ENCODE measurements around the gene CDKN2B. TPM values are rescaled to one million over a fixed set of nuclear protein-coding genes. Genes with fewer than 3 reads are reported as not detected.

The CDKN2B gene
- total RNA-seq, 4 donors from 2014 or later, result 37.6 to 83.2 (median 55.0) TPM

DNA sequence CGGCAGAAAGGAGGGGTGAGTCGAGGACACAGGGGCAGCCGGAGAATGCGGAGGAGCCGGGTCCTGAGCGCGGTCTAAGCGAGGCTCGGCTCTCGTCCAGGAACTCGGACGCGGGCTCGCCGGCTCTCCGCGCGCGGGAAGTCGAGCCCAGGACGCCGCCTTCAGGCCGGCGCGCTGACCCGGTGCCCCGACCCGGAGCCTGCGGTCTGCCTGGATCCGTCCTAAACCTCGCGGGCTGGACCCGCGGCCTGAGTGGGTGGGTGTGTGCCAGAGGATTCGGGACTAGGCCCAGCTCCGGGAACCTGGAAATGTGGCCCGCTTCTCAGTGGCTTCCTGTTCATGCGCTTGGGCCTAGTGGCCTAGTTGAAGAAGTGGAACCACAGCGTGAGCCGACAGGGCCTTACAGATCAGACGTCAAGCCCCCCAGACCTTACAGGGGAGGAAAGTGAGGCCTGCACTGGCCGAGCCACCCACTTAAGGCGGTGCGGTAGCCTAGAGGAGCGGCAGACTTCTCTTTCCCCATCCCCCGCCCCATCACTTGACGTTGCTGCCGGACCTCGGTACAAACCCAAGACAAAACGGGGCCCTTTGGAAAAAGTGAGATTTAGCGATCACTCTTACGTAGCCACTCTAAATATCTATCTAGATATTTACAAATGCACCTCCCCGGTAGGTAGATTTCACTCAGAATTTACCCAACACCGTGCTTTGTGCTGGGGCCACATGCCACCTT is 13.3 kb downstream of the CDKN2B start:
- H3K4me3 ChIP-seq (ENCODE audit: low read depth, poor library complexity, severe bottlenecking), result peak overlapping the region; percentile 63
- WGBS, 2 donors, result 22 to 29% methylated on average over 47 to 50 of the region's 54 CpGs
- peak; percentile 19 to 88 for DNase-seq (ENCODE audit: low spot score in 2 of 2)
- TF ChIP-seq, protein P1, sequence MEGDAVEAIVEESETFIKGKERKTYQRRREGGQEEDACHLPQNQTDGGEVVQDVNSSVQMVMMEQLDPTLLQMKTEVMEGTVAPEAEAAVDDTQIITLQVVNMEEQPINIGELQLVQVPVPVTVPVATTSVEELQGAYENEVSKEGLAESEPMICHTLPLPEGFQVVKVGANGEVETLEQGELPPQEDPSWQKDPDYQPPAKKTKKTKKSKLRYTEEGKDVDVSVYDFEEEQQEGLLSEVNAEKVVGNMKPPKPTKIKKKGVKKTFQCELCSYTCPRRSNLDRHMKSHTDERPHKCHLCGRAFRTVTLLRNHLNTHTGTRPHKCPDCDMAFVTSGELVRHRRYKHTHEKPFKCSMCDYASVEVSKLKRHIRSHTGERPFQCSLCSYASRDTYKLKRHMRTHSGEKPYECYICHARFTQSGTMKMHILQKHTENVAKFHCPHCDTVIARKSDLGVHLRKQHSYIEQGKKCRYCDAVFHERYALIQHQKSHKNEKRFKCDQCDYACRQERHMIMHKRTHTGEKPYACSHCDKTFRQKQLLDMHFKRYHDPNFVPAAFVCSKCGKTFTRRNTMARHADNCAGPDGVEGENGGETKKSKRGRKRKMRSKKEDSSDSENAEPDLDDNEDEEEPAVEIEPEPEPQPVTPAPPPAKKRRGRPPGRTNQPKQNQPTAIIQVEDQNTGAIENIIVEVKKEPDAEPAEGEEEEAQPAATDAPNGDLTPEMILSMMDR (IDR thresholded peaks at IDR 0.05), result no peak
- no peak for TF ChIP-seq POLR2A (IDR thresholded peaks at IDR 0.05)
- intact Hi-C loops (cut with DNase I; ENCODE audit: low total_unique reads), result no loop called here

DNA sequence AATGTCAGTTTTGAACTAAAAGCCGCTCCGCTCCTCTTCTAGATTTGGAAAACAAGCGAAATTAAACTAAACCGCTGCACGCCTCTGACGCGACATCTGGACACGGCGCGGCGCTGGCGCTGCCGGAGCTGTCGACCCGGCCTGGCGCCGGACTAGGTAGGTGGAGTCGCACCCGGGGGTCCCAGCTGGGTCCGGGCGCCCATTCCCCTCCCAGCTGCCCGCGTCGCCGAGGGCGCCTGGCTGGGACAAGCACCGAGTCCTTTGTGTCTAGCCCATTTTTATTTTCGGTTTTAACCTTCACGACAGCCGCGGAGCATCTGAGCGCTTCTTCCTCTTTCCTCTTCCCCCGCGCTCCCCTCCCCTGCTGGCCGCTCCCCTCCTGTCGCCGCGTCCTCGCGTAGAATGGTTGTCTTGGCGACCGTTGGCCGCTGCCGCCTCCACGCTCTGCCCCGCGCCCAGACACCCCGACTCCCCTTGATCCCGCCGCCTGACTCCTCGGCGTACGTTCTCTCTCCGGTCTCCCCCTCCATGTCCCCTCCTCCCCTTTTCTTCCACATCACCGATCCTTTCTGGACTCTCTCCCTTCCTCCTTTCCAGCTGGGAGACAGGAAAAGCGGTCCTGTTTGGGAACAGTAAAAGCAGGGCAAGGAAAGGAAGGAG is 14.0 kb downstream of the CDKN2B start:
- intact Hi-C loops (cut with DNase I; ENCODE audit: low total_unique reads), result no loop called here
- peak overlapping the region; percentile 63 for H3K4me3 ChIP-seq (ENCODE audit: low read depth, poor library complexity, severe bottlenecking)
- 1% methylated on average over 55 to 56 of the region's 56 CpGs for WGBS, 2 donors
- peak; percentile 59 to 93 for DNase-seq (ENCODE audit: low spot score in 2 of 2)
- TF ChIP-seq, protein P1 (IDR thresholded peaks at IDR 0.05), result no peak
- no peak for TF ChIP-seq POLR2A (IDR thresholded peaks at IDR 0.05)

DNA sequence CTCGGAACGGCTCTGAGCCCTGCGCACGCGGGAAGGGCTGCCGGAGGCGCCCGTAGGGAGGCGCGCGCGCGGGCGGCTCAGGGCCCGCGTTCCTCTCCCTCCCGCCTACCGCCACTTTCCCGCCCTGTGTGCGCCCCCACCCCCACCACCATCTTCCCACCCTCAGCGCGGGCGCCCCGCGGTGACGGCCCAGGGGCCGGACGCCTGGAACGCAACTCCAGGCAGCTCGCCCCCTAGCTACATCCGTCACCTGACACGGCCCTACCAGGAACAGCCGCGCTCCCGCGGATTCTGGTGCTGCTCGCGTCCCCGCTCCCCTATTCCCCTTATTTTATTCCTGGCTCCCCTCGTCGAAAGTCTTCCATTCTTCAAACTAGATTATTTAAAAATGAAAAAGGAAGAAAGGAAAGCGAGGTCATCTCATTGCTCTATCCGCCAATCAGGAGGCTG is 14.5 kb downstream of the CDKN2B start, which contains the start of gene CDKN2B-AS1:
Gene CDKN2B-AS1 (plus strand): TSS at position 236 of the 450 bp plus-strand sequence.
- DNase-seq (ENCODE audit: low spot score in 2 of 2), result no peak
- TF ChIP-seq POLR2A (IDR thresholded peaks at IDR 0.05), result no peak
- TF ChIP-seq, protein P1 (IDR thresholded peaks at IDR 0.05), result no peak
- intact Hi-C loops (cut with DNase I; ENCODE audit: low total_unique reads), result no loop called here
- peak within 1 kb of the TSS; percentile 63 for H3K4me3 ChIP-seq (ENCODE audit: low read depth, poor library complexity, severe bottlenecking)
- 0% methylated on average over 31 to 42 of the region's 43 CpGs for WGBS, 2 donors

DNA sequence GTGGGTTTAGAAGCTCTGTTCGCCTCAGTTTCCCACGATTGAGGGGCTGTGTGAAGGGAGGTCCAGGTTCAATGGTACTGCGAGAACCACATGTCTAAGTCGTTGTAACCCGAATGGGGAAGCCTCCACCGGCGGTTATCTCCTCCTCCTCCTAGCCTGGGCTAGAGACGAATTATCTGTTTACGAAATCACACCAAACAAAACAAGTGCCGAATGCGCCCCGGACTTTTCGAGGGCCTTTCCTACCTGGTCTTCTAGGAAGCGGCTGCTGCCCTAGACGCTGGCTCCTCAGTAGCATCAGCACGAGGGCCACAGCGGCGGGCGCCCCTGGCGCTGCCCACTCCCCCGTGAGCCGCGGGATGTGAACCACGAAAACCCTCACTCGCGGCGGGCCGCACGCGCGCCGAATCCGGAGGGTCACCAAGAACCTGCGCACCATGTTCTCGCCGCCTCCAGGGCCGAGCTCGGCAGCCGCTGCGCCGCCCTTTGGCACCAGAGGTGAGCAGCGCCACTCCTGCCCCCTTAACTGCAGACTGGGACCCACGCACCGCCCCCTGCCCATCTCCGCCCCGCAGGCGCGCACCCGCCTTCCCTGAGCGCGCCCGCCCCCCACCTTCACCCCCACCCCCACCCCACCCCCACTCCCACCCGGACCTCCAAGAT is 15.1 kb downstream of the CDKN2B start, which contains the start of gene CDKN2A:
Gene CDKN2A (minus strand): TSS at position 500 of the 663 bp plus-strand sequence.
- H3K4me3 ChIP-seq (ENCODE audit: low read depth, poor library complexity, severe bottlenecking), result peak within 1 kb of the TSS; percentile 63
- no peak for DNase-seq (ENCODE audit: low spot score in 2 of 2)
- no peak for TF ChIP-seq POLR2A (IDR thresholded peaks at IDR 0.05)
- TF ChIP-seq, protein P1 (IDR thresholded peaks at IDR 0.05), result no peak
- intact Hi-C loops (cut with DNase I; ENCODE audit: low total_unique reads), result no loop called here
- WGBS, 2 donors, result 10 to 17% methylated on average over 21 to 39 of the region's 53 CpGs

DNA sequence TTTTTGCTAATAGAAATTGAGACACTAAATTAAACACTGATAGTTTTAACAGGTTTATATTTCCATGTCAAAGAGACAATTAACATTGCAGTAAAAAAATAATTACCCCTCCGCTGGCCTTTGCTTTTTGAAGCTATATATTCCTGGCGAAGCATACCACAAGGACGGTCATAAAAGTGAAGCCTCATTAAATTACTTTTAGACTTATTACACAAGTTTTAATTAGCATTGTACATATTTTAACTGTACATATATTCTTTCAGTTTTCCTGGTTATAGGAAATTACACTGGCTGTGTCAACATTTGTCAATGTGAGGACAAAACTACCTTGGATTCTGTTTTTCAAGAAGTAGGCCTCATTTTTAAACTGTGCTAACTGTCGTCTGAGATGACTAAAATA is 16.1 kb downstream of the CDKN2B start:
- 95 to 96% methylated on average over 4 of the region's 4 CpGs for WGBS, 2 donors

More for the DNA sequence above, 16.1 kb downstream of the CDKN2B start:
- DNase-seq (ENCODE audit: low spot score in 2 of 2), result no peak
- H3K4me3 ChIP-seq (ENCODE audit: low read depth, poor library complexity, severe bottlenecking), result no peak overlapping the region
- TF ChIP-seq, protein P1 (IDR thresholded peaks at IDR 0.05), result no peak
- no peak for TF ChIP-seq POLR2A (IDR thresholded peaks at IDR 0.05)
- intact Hi-C loops (cut with DNase I; ENCODE audit: low total_unique reads), result no loop called here
